ENCODE measurements around the gene OR2M2. TPM values are rescaled to one million over a fixed set of nuclear protein-coding genes. Genes with fewer than 3 reads are reported as not detected.

Gene OR2M2
- polyA plus RNA-seq, 1 of the 3 experiments (the other 2 are of a cell fraction): not detected

DNA sequence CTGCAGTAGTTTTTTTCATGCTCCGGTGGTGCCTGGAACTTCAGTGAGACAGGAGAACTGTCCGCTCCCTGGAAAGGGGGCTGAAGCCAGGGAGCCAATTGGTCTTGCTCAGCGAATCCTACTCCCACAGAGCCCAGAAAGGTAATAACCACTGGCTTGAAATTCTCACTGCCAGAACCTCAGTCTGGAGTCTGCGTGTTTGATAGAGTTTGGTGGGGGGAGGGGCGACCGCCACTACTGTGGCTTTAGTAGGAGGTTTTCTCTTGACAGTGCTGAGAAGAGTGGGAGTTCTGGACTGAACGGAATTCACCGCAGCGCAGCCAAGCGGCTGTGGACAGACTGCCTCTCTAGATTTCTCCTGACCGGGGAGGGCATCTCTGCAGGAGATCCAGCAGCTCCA is 14.4 kb downstream of the OR2M2 start:
- no peaks in the 10 kb centered on the region for H3K9me3 ChIP-seq
- H3F3A ChIP-seq (replicated peaks; ENCODE audit: insufficient read depth): no peaks in the 10 kb centered on the region
- no peaks in the 10 kb centered on the region for H3K4me1 ChIP-seq (ENCODE audit: control insufficient read depth in 1 of 2, insufficient read depth in 2 of 2, low read depth in 1 of 2, low read length in 1 of 2)
- H3K79me2 ChIP-seq (ENCODE audit: insufficient read depth): no peaks in the 10 kb centered on the region
- H3K9ac ChIP-seq: no peak overlapping the region
- POLR2A ChIA-PET: no interaction called here
- no peaks in the 10 kb centered on the region for H3K27me3 ChIP-seq (ENCODE audit: insufficient read depth)
- no peaks in the 10 kb centered on the region for H3K9me2 ChIP-seq
- DNase-seq: no peak
- no peak overlapping the region for H2AFZ ChIP-seq (ENCODE audit: low read depth)
- H3K4me2 ChIP-seq: no peak overlapping the region
- H4K20me1 ChIP-seq (ENCODE audit: insufficient read depth): no peaks in the 10 kb centered on the region
- CTCF ChIA-PET: no interaction called here
- 0% methylated on average over 4 of the region's 11 CpGs for WGBS (ENCODE audit: low lambda C conversion rate)
- H3K27ac ChIP-seq (ENCODE audit: low read depth in 2 of 2, low read length in 1 of 2): no peak overlapping the region
- TF ChIP-seq CTCF (IDR thresholded peaks at IDR 0.05): no peak
- TF ChIP-seq CHD2 (IDR thresholded peaks at IDR 0.05; ENCODE audit: low read length, partially characterized antibody): no peak
- no peak for TF ChIP-seq FOXM1 (IDR thresholded peaks at IDR 0.05; ENCODE audit: low read depth)
- TF ChIP-seq EP300 (IDR thresholded peaks at IDR 0.05; ENCODE audit: borderline replicate concordance in 1 of 2, low read depth in 1 of 2, low read length in 1 of 2): no peak
- TF ChIP-seq PBX3 (IDR thresholded peaks at IDR 0.05): no peak
- no peak for TF ChIP-seq TEAD4 (IDR thresholded peaks at IDR 0.05; ENCODE audit: borderline replicate concordance, insufficient read depth)
- TF ChIP-seq USF1 (IDR thresholded peaks at IDR 0.05; ENCODE audit: borderline replicate concordance, low read depth): no peak
- no peak for TF ChIP-seq YY1 (IDR thresholded peaks at IDR 0.05; ENCODE audit: low read depth)
- TF ChIP-seq, protein P1, sequence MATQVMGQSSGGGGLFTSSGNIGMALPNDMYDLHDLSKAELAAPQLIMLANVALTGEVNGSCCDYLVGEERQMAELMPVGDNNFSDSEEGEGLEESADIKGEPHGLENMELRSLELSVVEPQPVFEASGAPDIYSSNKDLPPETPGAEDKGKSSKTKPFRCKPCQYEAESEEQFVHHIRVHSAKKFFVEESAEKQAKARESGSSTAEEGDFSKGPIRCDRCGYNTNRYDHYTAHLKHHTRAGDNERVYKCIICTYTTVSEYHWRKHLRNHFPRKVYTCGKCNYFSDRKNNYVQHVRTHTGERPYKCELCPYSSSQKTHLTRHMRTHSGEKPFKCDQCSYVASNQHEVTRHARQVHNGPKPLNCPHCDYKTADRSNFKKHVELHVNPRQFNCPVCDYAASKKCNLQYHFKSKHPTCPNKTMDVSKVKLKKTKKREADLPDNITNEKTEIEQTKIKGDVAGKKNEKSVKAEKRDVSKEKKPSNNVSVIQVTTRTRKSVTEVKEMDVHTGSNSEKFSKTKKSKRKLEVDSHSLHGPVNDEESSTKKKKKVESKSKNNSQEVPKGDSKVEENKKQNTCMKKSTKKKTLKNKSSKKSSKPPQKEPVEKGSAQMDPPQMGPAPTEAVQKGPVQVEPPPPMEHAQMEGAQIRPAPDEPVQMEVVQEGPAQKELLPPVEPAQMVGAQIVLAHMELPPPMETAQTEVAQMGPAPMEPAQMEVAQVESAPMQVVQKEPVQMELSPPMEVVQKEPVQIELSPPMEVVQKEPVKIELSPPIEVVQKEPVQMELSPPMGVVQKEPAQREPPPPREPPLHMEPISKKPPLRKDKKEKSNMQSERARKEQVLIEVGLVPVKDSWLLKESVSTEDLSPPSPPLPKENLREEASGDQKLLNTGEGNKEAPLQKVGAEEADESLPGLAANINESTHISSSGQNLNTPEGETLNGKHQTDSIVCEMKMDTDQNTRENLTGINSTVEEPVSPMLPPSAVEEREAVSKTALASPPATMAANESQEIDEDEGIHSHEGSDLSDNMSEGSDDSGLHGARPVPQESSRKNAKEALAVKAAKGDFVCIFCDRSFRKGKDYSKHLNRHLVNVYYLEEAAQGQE (IDR thresholded peaks at IDR 0.05; ENCODE audit: low read depth, low read length): no peak
- TF ChIP-seq MXI1 (IDR thresholded peaks at IDR 0.05; ENCODE audit: low read depth, low read length): no peak
- TF ChIP-seq NRF1 (IDR thresholded peaks at IDR 0.05; ENCODE audit: low read depth, low read length): no peak
- H3K36me3 ChIP-seq (replicated peaks in 1 of 2; ENCODE audit: control insufficient read depth in 1 of 2, insufficient read depth in 2 of 2, low read length in 1 of 2): no peaks in the 10 kb centered on the region
- no peak overlapping the region for H3K4me3 ChIP-seq (ENCODE audit: low read depth in 2 of 2, low read length in 1 of 2)

Measured in SK-N-SH (cell line).